HG02973 (cell line): ENCODE data around the gene ACAP2.
"Not testable (repeated sequence)": the region's sequence is repeated elsewhere in the genome, so short reads cannot be mapped to it uniquely, and the experiment has no call there.

ENCODE experiments used
- ATAC-seq: cut with Tn5 transposase; IDR thresholded peaks from one replicate; pipeline ENCODE4 v1.9.1; 2021; ENCODE audit warnings: moderate library complexity; ENCODE audit not compliant: unreplicated experiment

Gene ACAP2, protein sequence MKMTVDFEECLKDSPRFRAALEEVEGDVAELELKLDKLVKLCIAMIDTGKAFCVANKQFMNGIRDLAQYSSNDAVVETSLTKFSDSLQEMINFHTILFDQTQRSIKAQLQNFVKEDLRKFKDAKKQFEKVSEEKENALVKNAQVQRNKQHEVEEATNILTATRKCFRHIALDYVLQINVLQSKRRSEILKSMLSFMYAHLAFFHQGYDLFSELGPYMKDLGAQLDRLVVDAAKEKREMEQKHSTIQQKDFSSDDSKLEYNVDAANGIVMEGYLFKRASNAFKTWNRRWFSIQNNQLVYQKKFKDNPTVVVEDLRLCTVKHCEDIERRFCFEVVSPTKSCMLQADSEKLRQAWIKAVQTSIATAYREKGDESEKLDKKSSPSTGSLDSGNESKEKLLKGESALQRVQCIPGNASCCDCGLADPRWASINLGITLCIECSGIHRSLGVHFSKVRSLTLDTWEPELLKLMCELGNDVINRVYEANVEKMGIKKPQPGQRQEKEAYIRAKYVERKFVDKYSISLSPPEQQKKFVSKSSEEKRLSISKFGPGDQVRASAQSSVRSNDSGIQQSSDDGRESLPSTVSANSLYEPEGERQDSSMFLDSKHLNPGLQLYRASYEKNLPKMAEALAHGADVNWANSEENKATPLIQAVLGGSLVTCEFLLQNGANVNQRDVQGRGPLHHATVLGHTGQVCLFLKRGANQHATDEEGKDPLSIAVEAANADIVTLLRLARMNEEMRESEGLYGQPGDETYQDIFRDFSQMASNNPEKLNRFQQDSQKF

DNA sequence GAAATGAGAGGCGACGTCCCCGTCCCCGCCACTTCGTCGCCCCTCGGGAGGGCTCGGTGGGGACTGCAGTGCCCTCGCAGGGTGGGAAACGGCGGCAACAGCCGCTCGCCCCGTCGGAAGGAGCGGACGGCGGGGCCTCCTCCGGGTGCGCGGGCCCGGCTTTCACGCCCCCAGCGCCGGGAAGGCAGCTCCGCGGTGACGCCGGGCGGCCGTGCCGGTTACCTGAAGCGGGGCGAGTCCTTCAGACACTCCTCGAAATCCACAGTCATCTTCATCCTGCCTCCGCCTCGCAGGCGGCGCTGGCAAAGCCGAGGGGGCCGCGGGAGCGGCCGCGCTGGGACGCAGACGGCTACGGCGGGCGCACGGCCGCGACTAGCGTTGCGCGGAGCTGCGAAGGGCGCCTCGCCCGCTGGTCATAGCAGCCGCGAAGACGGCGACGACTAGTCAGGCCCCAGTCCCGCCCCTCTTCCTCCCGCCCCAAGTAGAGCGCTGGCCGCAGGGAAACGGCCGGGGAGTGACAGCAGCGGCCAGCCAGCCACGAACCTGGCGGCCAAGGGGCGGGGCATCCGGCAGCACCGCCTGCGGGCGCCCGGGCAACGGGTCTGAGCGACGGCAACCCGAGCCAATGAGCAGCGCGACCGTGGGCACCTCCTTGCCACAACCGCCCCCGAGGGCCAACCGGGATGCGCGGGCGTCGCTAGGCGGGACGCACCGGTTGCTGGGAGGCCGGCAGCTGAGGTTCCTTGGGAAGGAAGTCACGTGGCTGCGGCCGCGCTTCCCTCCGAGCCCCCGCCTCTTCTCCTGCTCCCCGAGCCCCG is at the start of gene ACAP2:
Gene ACAP2 (minus strand): TSS at position 448 of the 818 bp plus-strand sequence. CDS start 173 bp downstream, at position 275.
- peak; percentile 90 for ATAC-seq

DNA sequence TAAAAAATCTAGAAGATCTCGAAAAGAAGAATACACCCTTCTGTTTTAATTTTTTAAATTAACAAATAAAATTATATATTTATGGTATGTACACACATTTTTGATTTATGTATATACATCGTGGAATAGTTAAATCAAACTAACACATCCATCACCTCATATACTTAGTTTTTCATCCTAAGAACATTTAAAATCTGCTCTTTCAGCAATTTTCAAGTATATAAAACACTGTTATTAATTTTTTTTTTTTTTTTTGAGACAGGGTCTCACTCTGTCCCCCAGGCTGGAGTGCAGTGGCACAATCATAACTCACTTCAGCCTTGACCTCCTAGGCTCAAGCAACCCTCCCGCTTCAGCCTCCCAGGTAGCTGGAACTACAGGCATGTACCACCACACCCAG is 32.8 kb upstream of the ACAP2 start:
- no peak for ATAC-seq

DNA sequence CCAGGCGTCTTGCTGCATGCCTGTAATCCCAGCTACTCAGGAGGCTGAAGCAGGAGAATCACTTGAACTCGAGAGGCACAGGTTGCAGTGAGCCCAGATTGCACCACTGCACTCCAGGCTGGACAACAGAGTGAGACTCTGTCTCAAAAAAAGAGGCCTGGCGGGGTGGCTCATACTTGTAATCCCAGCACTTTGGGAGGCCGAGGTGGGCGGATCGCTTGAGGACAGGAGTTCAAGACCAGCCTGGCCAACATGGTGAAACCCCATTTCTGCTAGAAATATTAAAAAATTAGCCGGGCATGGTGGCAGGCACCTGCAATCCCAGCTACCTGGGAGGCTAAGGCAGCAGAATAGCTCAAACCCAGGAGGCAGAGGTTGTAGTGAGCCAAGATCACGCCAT is 32.3 kb upstream of the ACAP2 start:
- ATAC-seq, result not testable (repeated sequence)

DNA sequence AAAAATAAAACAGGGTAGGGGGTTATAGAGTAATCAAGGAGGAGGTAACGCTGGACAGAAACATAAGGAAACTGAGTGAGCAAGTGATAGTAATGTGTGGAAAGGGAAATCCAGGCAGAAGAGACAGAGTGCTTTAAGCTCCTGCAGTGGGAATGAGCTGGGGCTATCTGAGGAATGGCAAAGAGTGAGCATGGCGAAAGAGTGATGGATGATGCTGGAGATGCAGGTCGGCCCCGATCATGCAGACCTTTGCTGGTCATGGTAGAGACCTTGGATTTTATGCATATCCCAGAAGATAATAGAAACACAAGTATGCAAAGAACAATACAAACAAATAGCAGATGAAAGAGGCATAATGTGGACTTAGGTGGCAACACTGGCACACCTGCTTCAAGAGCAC is 26.0 kb upstream of the ACAP2 start:
- no peak for ATAC-seq

DNA sequence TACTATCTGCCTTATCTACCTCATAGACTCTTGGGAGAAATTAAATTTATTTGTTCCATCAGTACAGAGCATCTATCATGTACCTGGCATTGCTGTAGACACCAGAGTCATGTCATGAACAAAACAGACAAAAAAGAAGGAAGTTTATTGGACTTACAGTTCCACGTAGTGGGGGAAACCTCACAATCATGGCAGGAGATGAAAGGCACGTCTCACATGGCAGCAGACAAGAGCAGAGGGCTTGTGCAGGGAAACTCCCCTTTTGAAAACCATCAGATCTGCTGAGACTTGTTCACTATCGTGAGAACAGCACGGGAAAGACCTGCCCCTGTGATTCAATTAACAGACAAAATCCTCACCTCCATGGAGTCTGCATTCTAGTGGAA is 25.6 kb upstream of the ACAP2 start:
- no peak for ATAC-seq

DNA sequence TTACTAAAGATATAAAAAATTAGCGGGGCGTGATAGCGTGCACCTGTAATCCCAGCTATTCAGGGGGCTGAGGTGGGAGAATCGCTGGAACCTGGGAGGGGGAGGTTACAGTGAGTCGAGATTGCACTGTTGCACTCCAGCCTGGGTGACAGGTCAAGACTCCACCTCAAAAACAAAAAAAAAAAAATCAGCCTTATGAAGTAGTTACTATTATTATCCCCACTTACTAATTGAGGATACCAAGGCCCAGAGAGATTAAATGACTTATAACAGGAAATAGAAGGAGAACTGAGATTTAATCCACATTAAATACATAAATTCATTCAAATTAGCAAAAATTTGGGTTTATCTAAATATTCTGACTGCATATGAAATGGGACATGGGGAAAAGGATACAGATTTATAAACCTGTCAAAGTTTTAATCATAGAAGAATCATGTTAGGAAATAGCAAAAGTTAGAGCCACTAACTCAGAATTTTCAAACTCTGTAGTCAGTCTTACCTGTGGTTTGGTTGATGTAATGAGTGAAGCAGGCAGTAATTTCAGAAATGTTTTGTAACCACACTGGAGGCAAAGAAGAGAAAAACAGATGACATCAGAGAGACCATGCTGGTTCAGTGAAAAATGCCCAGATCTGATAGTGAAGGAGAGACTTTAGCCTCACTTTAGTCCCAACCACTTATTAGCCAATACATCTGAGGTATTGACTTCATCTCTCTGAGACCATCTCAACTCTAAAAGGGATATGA is 25.0 kb upstream of the ACAP2 start:
- no peak for ATAC-seq

DNA sequence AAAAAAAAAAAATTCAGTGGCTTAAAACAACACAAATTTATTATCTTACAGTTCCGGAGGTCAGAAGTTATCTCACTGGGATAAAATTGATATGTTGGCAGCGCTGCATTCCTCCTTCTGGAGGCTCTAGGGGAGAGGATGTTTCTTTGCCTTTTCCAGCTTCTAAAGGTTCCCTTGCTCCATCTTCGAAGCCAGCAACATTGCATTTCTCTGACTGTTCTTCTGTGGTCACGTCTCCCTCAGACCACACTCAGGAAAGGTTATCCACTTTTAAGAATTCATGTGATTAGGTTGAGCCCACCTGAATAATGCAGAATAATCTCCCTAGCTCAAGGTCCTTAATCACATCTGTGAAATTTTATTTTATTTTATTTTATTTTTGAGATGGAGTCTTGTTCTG is 23.4 kb upstream of the ACAP2 start:
- ATAC-seq, result no peak

DNA sequence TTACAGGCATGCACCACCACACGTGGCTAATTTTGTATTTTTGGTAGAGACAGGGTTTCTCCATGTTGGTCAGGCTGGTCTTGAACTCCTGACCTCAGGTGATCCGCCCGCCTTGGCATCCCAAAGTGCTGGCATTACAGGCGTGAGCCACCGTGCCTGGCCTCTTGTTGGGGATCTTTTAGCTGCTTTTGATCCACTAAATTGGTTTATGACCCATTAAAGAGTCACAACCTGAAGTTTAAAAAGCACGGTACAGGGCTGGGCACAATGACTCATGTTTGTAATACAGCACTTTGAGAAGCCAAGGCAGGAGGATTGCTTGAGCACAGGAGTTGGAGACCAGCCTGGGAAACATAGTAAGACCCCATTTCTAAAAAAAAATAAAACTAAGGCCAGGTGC is 20.1 kb upstream of the ACAP2 start:
- ATAC-seq, result not testable (repeated sequence)

DNA sequence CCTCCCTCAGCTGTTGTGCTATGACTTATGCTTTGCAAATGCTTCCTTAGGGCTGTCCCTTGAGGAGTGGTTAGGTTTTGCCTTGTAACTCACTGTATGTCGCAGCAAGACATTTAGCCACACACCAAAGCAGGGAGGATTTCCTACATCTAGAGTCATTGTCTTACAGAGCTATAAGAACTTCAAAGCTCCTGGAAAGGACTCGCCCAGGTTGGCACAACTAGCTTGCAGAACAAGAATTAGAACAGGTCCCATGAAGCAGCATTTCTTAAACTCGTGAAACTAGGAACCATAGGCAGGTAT is 19.4 kb upstream of the ACAP2 start:
- ATAC-seq, result no peak

DNA sequence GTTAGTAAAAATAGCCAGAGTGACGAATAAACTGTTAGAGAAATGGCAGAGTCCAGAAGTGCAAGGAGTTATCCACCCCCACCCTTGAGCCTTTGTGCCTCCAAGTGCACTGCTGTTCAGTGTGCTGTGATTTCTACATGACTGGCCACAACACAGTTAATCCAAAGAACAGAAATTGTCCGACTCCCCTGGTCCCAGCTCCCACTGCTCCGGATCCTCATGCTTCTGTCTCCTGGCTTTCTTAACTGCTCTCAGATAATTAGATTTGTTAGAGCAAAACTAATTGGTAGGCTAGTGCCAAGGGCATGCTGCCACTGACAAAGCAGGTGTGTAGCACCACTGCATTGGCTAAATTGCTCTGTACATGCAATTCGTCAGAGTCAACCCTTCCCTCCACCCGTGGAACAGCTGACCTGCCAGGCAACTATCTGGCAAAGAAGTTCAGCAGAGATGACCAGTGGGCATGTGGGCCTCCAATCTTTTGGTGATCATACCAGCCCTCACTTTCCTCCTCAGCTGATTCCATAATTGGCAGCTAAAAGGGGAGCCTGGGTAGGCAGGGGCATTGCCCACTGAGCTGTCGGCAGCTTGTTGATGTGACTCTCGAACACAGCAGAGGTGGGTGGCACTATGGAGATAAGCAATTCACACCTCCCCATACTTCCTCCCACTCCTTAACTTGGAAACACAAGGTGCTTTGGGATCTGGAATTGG is 18.9 kb upstream of the ACAP2 start:
- ATAC-seq, result no peak

DNA sequence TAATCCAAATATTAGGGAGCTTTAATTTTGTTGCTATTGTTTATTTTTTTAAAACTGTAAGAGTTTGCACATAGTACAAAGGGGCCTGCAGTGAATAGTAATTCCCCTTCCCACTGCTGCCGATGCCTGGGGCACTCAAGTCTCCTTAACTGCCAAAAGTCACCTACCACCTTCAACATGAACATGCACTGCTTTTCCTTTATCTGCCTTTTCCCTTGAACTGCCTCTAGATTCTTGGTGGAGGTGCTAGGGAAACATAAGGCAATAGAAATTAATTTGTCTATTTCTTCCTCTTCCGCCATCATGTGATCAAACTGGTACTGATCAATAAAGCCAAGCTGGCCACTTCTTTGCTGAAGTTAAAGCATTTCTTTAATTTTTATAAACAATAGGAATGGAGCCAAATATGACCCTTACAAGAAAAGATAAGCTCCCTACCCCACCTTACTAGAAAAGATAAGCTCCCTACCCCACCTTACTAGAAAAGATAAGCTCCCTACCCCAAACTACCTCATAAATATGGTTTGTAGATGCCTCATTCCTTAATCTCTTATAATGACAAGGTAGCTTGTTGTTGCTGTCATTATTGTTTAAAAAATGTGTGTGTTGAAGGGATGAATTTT is 17.4 kb upstream of the ACAP2 start:
- no peak for ATAC-seq

DNA sequence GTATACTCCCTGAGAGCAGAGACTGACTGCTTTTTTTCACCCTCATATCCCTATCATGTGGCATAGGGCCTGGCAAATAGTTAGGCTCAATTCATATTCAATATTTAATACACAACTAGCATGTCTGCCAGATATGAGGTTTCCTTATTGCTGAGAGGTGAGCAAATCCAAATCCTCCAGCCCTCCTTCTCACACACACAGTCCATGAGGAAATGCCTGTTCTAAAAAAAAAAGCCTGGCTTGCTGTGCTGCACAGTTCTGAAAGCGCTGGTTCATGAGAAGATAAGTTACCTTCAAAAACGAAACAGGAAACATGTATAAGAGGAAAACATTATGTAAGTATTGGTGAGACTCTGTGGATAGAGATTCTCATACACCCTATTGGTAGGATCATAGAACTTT is 15.5 kb upstream of the ACAP2 start:
- no peak for ATAC-seq

DNA sequence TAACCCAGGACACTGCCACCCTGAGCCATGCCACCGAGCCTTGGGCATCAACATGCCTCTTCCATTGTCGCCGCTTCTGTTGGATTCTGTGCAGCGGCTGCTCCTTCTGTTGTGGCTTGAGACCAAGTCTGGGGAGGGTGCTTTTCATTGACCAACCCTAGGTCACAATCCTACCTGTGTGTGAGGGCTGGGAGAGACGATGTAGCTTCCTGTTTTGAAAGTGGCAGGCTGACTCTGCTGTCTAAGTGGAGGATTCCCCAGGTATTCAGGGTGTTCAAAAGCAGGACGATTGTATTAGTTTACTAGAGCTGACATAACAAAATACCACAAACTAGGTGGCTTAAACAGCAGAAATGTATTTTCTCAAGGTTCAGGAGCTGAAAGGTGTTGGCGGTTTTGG is 13.0 kb upstream of the ACAP2 start:
- ATAC-seq, result no peak

DNA sequence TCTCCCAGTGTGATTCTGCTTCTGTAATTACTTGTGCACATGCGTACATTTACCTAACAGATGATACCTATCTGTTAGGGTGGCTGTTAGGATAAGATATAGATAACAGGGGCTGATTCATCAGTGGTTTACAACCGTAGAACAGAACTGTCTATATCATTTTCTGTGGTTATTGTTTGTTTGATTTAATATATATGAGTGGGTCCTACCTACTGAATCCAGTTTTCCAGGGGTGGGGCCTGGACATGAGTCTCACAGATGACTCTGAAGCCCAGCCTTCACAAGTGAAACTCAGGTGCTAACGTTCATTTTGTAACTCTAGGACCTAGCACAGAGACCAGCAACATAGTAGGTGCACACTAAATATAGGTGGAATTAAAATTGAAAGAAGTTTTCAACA is 10.4 kb upstream of the ACAP2 start:
- no peak for ATAC-seq

DNA sequence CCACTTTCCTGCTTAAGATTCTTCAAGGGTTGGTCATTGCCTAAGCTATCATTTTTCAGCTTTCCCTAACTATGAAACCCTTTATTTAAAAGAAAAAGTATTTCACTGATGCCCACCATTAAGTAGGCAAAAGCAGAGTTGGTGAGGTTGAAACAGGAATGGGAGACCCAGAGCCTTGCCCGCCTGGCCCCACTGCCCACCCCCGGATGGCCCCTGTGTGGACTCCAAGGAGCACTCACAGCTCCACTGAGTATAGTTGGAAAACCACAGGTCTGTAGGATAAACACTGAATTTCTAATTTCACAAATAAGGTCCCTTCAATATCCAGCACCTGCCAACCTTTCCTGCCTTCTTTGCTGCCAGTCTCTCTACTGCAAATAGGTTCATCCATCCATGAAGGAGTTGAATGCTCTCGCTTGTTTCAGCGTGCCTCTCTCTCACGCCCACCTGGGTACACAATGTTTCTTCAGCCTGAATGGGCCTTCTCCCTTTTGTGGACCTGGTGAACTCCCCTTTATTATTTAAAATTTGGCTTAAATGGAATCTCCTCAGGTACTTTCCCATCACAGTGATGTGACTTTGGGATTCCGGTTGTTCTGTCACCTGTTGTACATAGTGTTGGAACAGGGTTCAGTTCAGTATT is 8.7 kb upstream of the ACAP2 start:
- no peak for ATAC-seq

DNA sequence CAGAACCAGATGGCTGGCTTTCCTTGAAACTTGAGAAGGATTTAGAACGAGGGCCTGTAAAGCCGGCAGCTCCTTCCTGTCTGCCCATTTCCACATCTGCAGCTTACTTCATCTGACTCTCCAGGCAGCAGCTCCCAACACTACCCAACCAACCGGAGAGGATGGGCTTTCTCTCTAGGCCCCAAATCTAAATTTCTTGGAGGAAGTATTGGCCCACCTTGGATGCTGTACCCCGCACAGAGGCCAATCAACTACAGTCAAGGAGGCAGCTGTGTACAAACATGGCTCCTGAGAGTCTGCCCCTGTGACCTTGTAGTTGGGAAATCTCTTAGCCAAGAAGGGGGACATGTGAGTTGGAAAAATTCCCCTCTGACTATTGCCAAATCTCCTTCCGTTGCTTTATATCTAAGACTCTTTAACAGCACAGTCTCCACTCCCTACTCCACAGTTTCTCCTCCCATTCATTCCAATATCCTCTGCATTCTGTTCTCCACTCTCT is 8.0 kb upstream of the ACAP2 start:
- ATAC-seq, result no peak

DNA sequence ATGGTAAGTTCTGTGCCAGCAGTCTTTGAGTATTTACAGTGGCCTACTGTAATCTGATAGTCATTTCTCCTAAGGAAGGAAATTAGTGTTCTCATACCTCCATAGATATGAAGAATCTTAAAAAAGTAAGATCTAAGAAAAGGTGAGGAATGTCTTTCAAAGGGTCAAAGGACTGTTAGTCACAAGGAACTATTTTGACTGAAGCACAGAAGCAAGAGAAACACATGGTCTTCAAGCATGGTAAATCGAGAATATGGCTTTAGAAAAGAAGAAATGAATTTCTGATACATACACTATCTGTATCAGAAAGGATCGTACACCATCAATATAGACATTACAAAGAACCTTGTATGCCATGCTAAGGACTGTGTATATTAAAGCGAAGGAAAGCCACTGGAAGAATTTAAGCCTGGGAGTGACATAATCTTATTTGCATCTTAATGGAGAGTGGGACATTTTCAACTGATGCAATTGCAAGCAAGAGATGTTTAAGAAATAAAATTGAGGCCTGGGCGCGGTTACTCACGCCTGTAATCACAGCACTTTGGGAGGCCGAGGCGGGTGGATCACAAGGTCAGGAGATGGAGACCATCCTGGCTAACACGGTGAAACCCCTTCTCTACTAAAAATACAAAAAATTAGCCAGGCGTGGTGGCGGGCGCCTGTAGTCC is 5.5 kb upstream of the ACAP2 start:
- ATAC-seq, result no peak

DNA sequence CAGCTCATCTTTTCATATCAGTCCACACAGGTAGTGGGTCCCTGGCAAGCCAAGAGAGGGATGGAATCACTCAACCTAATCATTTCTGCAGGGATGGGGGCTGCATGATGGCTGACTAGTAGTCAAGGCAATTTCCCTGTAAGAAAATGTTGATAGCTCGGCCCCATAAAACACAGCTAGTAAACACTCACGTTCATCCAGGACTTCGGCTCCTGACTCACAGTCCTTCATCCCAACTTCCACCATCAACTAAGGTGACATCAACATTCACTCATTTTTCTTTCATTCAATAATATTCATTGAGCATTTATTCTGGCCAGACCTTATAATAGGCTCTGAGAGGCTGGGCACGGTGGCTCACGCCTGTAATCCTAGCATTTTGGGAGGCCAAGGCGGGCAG is 4.4 kb upstream of the ACAP2 start:
- no peak for ATAC-seq

DNA sequence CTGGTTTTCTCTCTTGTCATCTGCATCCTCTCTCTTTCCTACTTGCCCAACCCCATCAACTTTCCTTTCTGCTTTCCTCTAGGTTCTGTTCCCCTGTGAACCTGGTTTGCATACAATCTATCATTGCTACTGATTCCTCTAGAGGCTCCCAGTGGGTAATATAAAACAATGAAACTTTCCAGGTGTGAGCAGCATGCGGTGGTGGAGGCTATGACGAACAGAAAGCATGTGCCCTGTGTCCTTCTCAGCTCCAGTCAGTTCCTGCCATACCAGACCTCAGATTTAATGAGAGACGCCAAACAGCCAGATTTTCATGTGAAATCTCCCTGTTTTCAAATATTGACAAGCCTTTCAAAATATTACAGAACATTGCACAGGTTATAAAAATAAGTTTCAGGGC is 3.5 kb upstream of the ACAP2 start:
- ATAC-seq, result no peak
